K562 (cell line): ENCODE data around the gene WT1. TPM values are rescaled to one million over a fixed set of nuclear protein-coding genes. Genes with fewer than 3 reads are reported as not detected.

Source experiments
- CBFA2T3 ChIP-seq: fragments of 450-650 bp; IDR thresholded peaks from 2 replicates; pipeline ENCODE4 v1.6.1; 2017
- EGR1 ChIP-seq: fragments of 450-650 bp; conservative IDR thresholded peaks from 2 replicates; pipeline ENCODE4 v1.6.1; 2017; ENCODE audit warnings: mild to moderate bottlenecking
- EP300 ChIP-seq: IDR thresholded peaks from 2 replicates; pipeline ENCODE4 v1.6.1; 2012; ENCODE audit warnings: low read length, improper control_type of control experiment
- EP400 ChIP-seq: fragments of 450-650 bp; IDR thresholded peaks from 2 replicates; pipeline ENCODE4 v1.6.1; 2017; ENCODE audit warnings: antibody characterized with exemption, mild to moderate bottlenecking, moderate library complexity
- GATAD2A ChIP-seq: fragments of 450-650 bp; IDR thresholded peaks from 2 replicates; pipeline ENCODE4 v1.6.1; 2017
- HNRNPL ChIP-seq: fragments of 200-400 bp; formaldehyde crosslinking; IDR thresholded peaks from 2 replicates; pipeline ENCODE4 v1.6.1; 2017; ENCODE audit warnings: low read depth, mild to moderate bottlenecking, low read length
- JUN ChIP-seq, 2 experiments: sonication (generic) in 1 of 2; formaldehyde crosslinking in 1 of 2; IDR thresholded peaks; 2 replicates each; pipeline versions ENCODE4 v1.6.1 to v1.8.0; 2012 to 2022; ENCODE audit warnings: borderline replicate concordance in 2 of 2, mild to moderate bottlenecking in 2 of 2, improper control_type of control experiment in 1 of 2, low read depth in 1 of 2, low read length in 1 of 2, missing genetic modification reagents in 1 of 2
- LCOR ChIP-seq: sonication (generic); formaldehyde crosslinking; IDR thresholded peaks from 2 replicates; pipeline ENCODE4 v1.8.0; 2022; ENCODE audit warnings: mild to moderate bottlenecking, missing genetic modification reagents
- MED1 ChIP-seq: sonication (generic); formaldehyde crosslinking; IDR thresholded peaks from 2 replicates; pipeline ENCODE4 v1.8.1; 2023; ENCODE audit warnings: missing genetic modification reagents, borderline replicate concordance
- MEIS2 ChIP-seq: fragments of 450-650 bp; IDR thresholded peaks from 2 replicates; pipeline ENCODE4 v1.6.1; 2014; ENCODE audit warnings: mild to moderate bottlenecking; ENCODE audit not compliant: partially characterized antibody
- MTA2 ChIP-seq: fragments of 450-650 bp; IDR thresholded peaks from 2 replicates; pipeline ENCODE4 v1.6.1; 2016; ENCODE audit warnings: low read depth
- NR2C1 ChIP-seq, 2 experiments: fragments of 450-650 bp; IDR thresholded peaks; 2 replicates each; pipeline ENCODE4 v1.6.1; 2017; ENCODE audit warnings: mild to moderate bottlenecking in 2 of 2, antibody characterized with exemption in 1 of 2, inconsistent platforms in 1 of 2, missing compliant biosample characterization in 1 of 2, missing genetic modification characterization in 1 of 2
- PHF21A ChIP-seq: fragments of 450-650 bp; IDR thresholded peaks from 2 replicates; pipeline ENCODE4 v1.6.1; 2017; ENCODE audit warnings: low read depth, borderline replicate concordance
- PURB ChIP-seq: sonication (generic); formaldehyde crosslinking; IDR thresholded peaks from 2 replicates; pipeline ENCODE4 v1.9.0; 2021; ENCODE audit warnings: low read depth, mild to moderate bottlenecking, missing genetic modification reagents
- SMARCA4 ChIP-seq: fragments of 450-650 bp; IDR thresholded peaks from 2 replicates; pipeline ENCODE4 v1.6.1; 2016
- SOX6 ChIP-seq: fragments of 450-650 bp; IDR thresholded peaks from 2 replicates; pipeline ENCODE4 v1.6.1; 2014; ENCODE audit warnings: mild to moderate bottlenecking
- TAF9B ChIP-seq: fragments of 450-650 bp; IDR thresholded peaks from 2 replicates; pipeline ENCODE4 v1.6.1; 2018; ENCODE audit warnings: mild to moderate bottlenecking; ENCODE audit not compliant: partially characterized antibody
- TBL1XR1 ChIP-seq, 2 experiments: IDR thresholded peaks; 2 replicates each; pipeline ENCODE4 v1.6.1; 2012; ENCODE audit warnings: improper control_type of control experiment in 2 of 2, low read length in 2 of 2, mild to moderate bottlenecking in 1 of 2
- ZFX ChIP-seq: sonication (generic); formaldehyde crosslinking; IDR thresholded peaks from 2 replicates; pipeline ENCODE4 v1.8.0; 2022; ENCODE audit warnings: mild to moderate bottlenecking, missing genetic modification reagents, moderate library complexity
- ZNF24 ChIP-seq: fragments of 450-650 bp; IDR thresholded peaks from 2 replicates; pipeline ENCODE4 v1.6.1; 2016
- polyA plus RNA-seq, 8 experiments: library from polyadenylated mRNA; depleted of rRNA in 4 of 8; stranded (reverse) in 5 of 8; unstranded in 3 of 8; fragments of >200 nt; fragmentation: Nextera tagmentation in 2 of 8; fragmentation: Illumina TruSeq in 1 of 8; extraction: Ambion mirVana in 2 of 8; extraction: Trizol in 1 of 8; gene quantifications; 2 replicates each; pipeline versions ENCODE4 v1.2.1 to v1.2.3, GENCODE V29; 2011 to 2014; ENCODE audit warnings: inconsistent platforms in 1 of 8, missing spikeins in 1 of 8
- total RNA-seq, 7 experiments: library from RNA; depleted of rRNA in 6 of 7; stranded (reverse); fragments of >200 nt in 6 of 7; fragmentation: Illumina TruSeq in 2 of 7; extraction: Trizol in 2 of 7; gene quantifications; 2 replicates each; pipeline versions ENCODE4 v1.2.1 to v1.2.3, GENCODE V29; 2011 to 2021; ENCODE audit warnings: low replicate concordance in 1 of 7
- TF ChIP-seq, protein P1 (sequence below), 2 experiments: fragments of 450-650 bp; IDR thresholded peaks; 2 replicates each; pipeline ENCODE4 v1.6.1; 2018; ENCODE audit warnings: mild to moderate bottlenecking in 2 of 2, low read depth in 1 of 2; ENCODE audit not compliant: partially characterized antibody in 2 of 2
- TF ChIP-seq, protein P2 (sequence below): sonication (generic); formaldehyde crosslinking; IDR thresholded peaks from 2 replicates; pipeline ENCODE4 v1.9.0; 2022; ENCODE audit warnings: mild to moderate bottlenecking, missing genetic modification reagents
- TF ChIP-seq, protein P3 (sequence below): sonication (generic); IDR thresholded peaks from 2 replicates; pipeline ENCODE4 v1.6.1; 2016
- TF ChIP-seq, protein P4 (sequence below): conservative IDR thresholded peaks from 2 replicates; pipeline ENCODE4 v1.6.1; 2011; ENCODE audit warnings: low read depth, mild to moderate bottlenecking, low read length; ENCODE audit not compliant: control insufficient read depth

WT1 gene
- total and polyA plus RNA-seq, 9 of the 15 experiments (the other 6 are each of a cell fraction or from before 2014, with no cell fraction given), result 7.1 to 33.8 (median 19.4) TPM

DNA sequence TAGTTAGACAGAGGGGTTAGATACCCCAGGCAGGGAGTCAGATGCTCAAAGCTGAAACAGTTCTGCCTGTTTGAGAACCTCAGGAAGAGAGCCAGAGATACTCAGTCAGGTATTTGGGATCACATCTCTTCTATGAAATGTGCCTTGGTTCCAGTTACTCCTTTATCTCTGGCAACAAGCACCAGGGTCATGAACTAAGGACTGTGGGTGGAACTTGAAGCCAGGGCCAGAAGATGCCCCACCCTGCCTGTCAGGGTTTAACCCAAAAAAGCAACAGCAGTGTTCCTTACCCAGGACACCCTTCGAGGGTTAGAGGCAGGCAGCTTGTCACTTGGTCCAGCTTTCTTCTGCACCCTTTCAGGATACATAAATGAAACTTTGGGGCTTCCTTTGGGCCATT lies 15.0 kb upstream of the WT1 start (continued):
- TF ChIP-seq JUN (IDR thresholded peaks at IDR 0.05; ENCODE audit: borderline replicate concordance, low read depth, low read length) (0 out of 2 replicates have a peak, but pooled peaks have one; percentile 3), JUN (CRISPR knock-in tag; IDR thresholded peaks at IDR 0.05; ENCODE audit: borderline replicate concordance) (no peak), SMARCA4 (peak; percentile 60), NR2C1 (IDR thresholded peaks at IDR 0.05) (peak; percentile 74), NR2C1 (tag; IDR thresholded peaks at IDR 0.05) (peak; percentile 79), ZFX (no peak), EGR1 (peak; percentile 67), CBFA2T3 (peak; percentile 86), HNRNPL (0 out of 2 replicates have a peak, but pooled peaks have one; percentile 35), GATAD2A (0 out of 2 replicates have a peak, but pooled peaks have one; percentile 14), LCOR (CRISPR knock-in tag) (peak; percentile 84), SOX6 (0 out of 2 replicates have a peak, but pooled peaks have one; percentile 28), EP400 (peak; percentile 21; the same call in 1 of the 2 replicates), EP300 (peak; percentile 73; the same call in 1 of the 2 replicates), MTA2 (peak; percentile 33; the same call in 1 of the 2 replicates), TBL1XR1 (IDR thresholded peaks at IDR 0.05; ENCODE audit: low read length in 2 of 2) (peak in 1 of 2 experiments; percentile 81; a peak in 2 of 4 replicates), MED1 (CRISPR knock-in tag) (no peak), TAF9B (no peak), ZNF24 (no peak), MEIS2 (peak; percentile 27), PURB (no peak), PHF21A (no peak)
- TF ChIP-seq, protein P1, sequence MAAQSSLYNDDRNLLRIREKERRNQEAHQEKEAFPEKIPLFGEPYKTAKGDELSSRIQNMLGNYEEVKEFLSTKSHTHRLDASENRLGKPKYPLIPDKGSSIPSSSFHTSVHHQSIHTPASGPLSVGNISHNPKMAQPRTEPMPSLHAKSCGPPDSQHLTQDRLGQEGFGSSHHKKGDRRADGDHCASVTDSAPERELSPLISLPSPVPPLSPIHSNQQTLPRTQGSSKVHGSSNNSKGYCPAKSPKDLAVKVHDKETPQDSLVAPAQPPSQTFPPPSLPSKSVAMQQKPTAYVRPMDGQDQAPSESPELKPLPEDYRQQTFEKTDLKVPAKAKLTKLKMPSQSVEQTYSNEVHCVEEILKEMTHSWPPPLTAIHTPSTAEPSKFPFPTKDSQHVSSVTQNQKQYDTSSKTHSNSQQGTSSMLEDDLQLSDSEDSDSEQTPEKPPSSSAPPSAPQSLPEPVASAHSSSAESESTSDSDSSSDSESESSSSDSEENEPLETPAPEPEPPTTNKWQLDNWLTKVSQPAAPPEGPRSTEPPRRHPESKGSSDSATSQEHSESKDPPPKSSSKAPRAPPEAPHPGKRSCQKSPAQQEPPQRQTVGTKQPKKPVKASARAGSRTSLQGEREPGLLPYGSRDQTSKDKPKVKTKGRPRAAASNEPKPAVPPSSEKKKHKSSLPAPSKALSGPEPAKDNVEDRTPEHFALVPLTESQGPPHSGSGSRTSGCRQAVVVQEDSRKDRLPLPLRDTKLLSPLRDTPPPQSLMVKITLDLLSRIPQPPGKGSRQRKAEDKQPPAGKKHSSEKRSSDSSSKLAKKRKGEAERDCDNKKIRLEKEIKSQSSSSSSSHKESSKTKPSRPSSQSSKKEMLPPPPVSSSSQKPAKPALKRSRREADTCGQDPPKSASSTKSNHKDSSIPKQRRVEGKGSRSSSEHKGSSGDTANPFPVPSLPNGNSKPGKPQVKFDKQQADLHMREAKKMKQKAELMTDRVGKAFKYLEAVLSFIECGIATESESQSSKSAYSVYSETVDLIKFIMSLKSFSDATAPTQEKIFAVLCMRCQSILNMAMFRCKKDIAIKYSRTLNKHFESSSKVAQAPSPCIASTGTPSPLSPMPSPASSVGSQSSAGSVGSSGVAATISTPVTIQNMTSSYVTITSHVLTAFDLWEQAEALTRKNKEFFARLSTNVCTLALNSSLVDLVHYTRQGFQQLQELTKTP (IDR thresholded peaks at IDR 0.05; ENCODE audit: low read depth in 1 of 2, partially characterized antibody in 2 of 2), result peak in 1 of 2 experiments; percentile 52
- TF ChIP-seq, protein P2, sequence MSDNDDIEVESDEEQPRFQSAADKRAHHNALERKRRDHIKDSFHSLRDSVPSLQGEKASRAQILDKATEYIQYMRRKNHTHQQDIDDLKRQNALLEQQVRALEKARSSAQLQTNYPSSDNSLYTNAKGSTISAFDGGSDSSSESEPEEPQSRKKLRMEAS (CRISPR knock-in tag), result 0 out of 2 replicates have a peak, but pooled peaks have one; percentile 11
- TF ChIP-seq, protein P3, sequence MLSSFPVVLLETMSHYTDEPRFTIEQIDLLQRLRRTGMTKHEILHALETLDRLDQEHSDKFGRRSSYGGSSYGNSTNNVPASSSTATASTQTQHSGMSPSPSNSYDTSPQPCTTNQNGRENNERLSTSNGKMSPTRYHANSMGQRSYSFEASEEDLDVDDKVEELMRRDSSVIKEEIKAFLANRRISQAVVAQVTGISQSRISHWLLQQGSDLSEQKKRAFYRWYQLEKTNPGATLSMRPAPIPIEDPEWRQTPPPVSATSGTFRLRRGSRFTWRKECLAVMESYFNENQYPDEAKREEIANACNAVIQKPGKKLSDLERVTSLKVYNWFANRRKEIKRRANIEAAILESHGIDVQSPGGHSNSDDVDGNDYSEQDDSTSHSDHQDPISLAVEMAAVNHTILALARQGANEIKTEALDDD, result peak; percentile 60; the same call in 1 of the 2 replicates
- TF ChIP-seq, protein P4, sequence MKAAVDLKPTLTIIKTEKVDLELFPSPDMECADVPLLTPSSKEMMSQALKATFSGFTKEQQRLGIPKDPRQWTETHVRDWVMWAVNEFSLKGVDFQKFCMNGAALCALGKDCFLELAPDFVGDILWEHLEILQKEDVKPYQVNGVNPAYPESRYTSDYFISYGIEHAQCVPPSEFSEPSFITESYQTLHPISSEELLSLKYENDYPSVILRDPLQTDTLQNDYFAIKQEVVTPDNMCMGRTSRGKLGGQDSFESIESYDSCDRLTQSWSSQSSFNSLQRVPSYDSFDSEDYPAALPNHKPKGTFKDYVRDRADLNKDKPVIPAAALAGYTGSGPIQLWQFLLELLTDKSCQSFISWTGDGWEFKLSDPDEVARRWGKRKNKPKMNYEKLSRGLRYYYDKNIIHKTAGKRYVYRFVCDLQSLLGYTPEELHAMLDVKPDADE, result 0 out of 2 replicates have a peak, but pooled peaks have one; percentile 21
